ENCODE measurements around the gene SIRPB2. TPM values are rescaled to one million over a fixed set of nuclear protein-coding genes. Genes with fewer than 3 reads are reported as not detected.

Gene SIRPB2
- total RNA-seq, 1 experiment from 2014 or later, result not detected

- Mint-ChIP-seq H3K36me3 (ENCODE audit: insufficient read depth in 1 of 3, low read depth in 3 of 3) (no peaks in the 10 kb centered on the region), H3K4me1 (peaks cover 19 to 20% of the 10 kb centered on the region in 2 experiments), H3K4me3 (no peak overlapping the region), H3K9me3 (no peaks in the 10 kb centered on the region), H3K27ac (no peak overlapping the region), H3K27me3 (ENCODE audit: low read depth) (peaks cover 8% of the 10 kb centered on the region)
- Histone ChIP-seq H2BK20ac (ENCODE audit: low read depth, low read length, poor library complexity, severe bottlenecking) (no peak overlapping the region), H3K9ac (ENCODE audit: extremely low read depth, insufficient read length, low read length) (no peak overlapping the region), H3K27me3 (ENCODE audit: insufficient read depth, low read length) (no peaks in the 10 kb centered on the region), H3K79me2 (ENCODE audit: insufficient read depth, low read length) (no peaks in the 10 kb centered on the region), H3K14ac (ENCODE audit: insufficient read depth, low read length) (no peak overlapping the region), H3K27ac (ENCODE audit: insufficient read length, low read depth, low read length) (no peak overlapping the region), H2BK15ac (ENCODE audit: low read depth, low read length) (no peak overlapping the region), H4K91ac (ENCODE audit: insufficient read length, low read depth, low read length) (no peak overlapping the region), H3K4me2 (ENCODE audit: insufficient read depth, insufficient read length, low read length) (no peak overlapping the region), H4K20me1 (ENCODE audit: control insufficient read depth, insufficient read depth, insufficient read length) (no peaks in the 10 kb centered on the region), H4K8ac (replicated peaks; ENCODE audit: insufficient read length, low read depth, low read length) (no peak overlapping the region), H2BK5ac (ENCODE audit: insufficient read length, low read length) (no peak overlapping the region), H4K5ac (ENCODE audit: insufficient read length, low read depth, low read length) (no peak overlapping the region), H2AFZ (ENCODE audit: low read length) (no peak overlapping the region), H2BK12ac (ENCODE audit: insufficient read length, low read depth, low read length) (no peak overlapping the region), H2BK120ac (ENCODE audit: low read depth, low read length, poor library complexity, severe bottlenecking) (no peak overlapping the region), H3K23me2 (ENCODE audit: insufficient read length, low read depth, low read length, poor library complexity, severe bottlenecking) (no peaks in the 10 kb centered on the region), H3K4me1 (ENCODE audit: insufficient read depth, low read length) (no peaks in the 10 kb centered on the region), H3K79me1 (ENCODE audit: insufficient read depth, low read depth, low read length, poor library complexity, severe bottlenecking) (no peaks in the 10 kb centered on the region), H3K23ac (ENCODE audit: insufficient read length, low read depth, low read length) (no peak overlapping the region), H3K18ac (ENCODE audit: insufficient read length, low read depth, low read length) (no peak overlapping the region), H2AK5ac (ENCODE audit: insufficient read length, low read length) (no peak overlapping the region), H3K56ac (ENCODE audit: insufficient read length, low read depth, low read length) (no peak overlapping the region), H3K9me3 (ENCODE audit: control insufficient read depth, low read depth, low read length) (no peaks in the 10 kb centered on the region), H3K4ac (ENCODE audit: low read depth, low read length) (no peak overlapping the region), H3T11ph (ENCODE audit: low read length) (no peak overlapping the region)
- TF ChIP-seq CTCF (conservative IDR thresholded peaks at IDR 0.05), result no peak
- no CpG with 5 or more reads among the region's 9 CpGs for WGBS (ENCODE audit: extremely low coverage, insufficient read length, low lambda C conversion rate)
- no peak for DNase-seq
Measured at GRCh38 chr20:1472556-1473245, 18.5 kb downstream of the SIRPB2 start.
